Measurements from ENCODE around the gene EDN2.
A peak's percentile ranks its signal among the peaks of the same experiment; 100 is the strongest.

EDN2 gene

GRCh38 chr1:41435570-41436178 lies 48.8 kb downstream of the EDN2 start:
- no peak for DNase-seq

GRCh38 chr1:41434748-41435449 lies 49.6 kb downstream of the EDN2 start:
- DNase-seq: no peak

- DNase-seq: no peak
Measured at GRCh38 chr1:41434306-41434705, 50.2 kb downstream of the EDN2 start.

GRCh38 chr1:41433501-41433900 lies 51.0 kb downstream of the EDN2 start:
- DNase-seq: no peak

DNA sequence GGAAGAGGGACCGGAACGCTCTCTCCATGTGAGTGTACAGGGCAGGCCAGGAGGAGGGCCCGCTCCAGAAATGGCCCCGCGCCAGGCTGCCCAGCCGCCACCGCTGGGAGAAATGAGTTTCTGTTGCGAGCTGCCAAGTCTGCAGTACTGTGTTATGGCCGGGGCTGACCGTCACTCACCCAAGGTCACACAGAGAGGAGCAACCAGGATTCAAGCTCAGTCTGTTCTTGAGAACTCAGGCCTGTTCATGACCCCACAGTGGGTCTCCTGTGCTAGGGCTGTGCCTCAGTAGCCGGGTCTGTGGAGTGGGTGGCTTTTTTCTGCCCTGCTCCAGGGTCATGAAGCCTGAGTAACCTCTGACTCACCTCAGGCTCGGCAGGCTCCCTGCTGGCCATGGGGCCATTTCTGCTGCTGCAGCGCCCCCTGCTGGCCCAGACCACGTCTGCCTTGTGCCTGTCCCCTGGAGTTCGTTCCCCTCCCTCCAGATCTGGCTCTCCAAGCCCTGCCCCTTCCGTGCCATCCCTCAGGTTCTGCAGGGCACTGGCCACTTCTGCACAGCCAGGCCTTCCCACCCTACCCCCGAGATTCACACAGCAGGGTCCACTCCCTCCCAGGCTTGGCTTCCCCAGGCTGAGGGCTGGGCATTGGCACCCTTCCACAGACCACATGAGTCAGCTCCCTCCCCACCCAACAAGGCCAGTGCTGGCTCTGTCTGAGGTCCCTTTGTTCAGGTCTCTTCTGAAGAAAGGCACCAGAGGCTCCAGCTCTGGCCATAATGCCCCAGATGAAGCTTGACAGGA lies 51.8 kb downstream of the EDN2 start:
- peak; percentile 16 for DNase-seq

DNA sequence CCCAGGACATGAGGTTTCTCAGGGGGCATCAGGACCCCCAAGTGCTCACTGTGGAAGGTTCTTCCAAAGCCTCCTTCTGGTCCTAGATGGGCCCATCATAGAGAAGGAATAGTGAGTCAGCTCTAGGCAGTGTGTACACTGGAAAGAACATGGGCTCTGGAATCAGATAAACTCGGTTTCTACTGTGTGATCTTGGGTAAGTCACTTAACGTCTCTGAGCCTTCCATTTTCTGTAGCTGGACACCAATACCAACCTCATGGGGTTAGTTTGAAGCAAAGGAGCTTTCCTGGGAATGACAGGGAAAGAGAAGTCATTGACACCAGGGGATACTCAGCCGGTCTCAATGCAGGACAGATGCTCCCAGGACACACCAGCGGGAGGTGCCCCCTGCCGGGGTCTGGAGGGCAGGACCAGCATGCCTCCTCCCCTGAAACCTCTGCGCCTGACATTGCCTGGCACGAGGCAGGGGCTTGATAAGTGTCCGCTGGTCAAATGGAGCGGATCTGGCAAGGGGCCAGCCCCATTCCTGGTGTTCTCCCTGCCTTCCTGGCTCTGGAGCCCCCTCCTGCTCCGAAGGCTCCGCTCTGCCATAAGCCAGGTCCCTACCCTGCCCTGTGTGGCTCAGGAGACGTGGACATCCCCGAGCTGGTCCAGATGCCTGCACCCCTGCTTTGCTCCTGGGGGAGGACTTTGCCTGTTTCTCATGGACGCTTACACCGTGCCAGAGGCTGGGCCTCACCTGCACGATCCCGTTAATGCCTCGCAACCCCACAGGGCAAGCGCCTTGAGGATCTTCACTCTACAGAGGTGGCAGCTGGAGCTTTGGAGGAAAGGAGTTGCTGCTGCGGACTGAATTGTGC lies 52.8 kb downstream of the EDN2 start:
- no peak for DNase-seq

- no peak for DNase-seq
Measured at GRCh38 chr1:41430582-41430981, 53.9 kb downstream of the EDN2 start.

- no peak for DNase-seq
Measured at GRCh38 chr1:41430069-41430468, 54.4 kb downstream of the EDN2 start.

DNA sequence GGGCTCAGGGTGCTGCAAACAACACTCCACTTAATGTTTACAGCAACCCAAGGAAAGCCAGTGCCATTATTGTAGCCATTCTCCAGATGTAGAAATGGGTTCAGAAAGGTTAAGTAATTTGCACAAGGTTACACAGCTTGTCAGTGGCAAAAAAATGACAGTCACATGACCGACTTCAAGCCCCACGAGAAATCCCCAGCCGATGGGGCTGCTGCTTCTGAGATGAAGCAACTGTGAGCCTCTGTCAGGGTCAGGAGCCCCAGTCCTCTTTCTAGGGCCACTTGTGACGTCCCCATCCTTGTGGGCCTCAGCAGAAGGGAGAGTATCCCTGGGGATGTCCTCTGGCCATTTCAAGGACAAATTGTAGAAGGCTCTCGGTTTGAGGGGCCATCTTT lies 54.8 kb downstream of the EDN2 start:
- DNase-seq: no peak
